NCI-H1417 treated with DMSO at 0.1 percent for 48 hours (cell line): Measurements from ENCODE around the gene KRTAP5-3.

Experiments used
- DNase-seq: peaks from one replicate; lab custom pipeline; 2025; lab: John Stamatoyannopoulos, UW

KRTAP5-3 gene

GRCh38 chr11:1642288-1643145 is 34.3 kb upstream of the KRTAP5-3 start:
- no peak for DNase-seq

GRCh38 chr11:1641096-1641495 is 32.8 kb upstream of the KRTAP5-3 start:
- no peak for DNase-seq

GRCh38 chr11:1640076-1640946 is 32.0 kb upstream of the KRTAP5-3 start:
- no peak for DNase-seq

- no peak for DNase-seq
These were observed 31.4 kb upstream of the KRTAP5-3 start for GRCh38 chr11:1639666-1640065.

- peak; percentile 89 for DNase-seq
These were observed 30.9 kb upstream of the KRTAP5-3 start for GRCh38 chr11:1639102-1639620.

GRCh38 chr11:1638344-1638743 is 30.1 kb upstream of the KRTAP5-3 start:
- DNase-seq: no peak

GRCh38 chr11:1637628-1638027 is 29.4 kb upstream of the KRTAP5-3 start:
- DNase-seq: no peak

GRCh38 chr11:1636291-1636950 is 28.2 kb upstream of the KRTAP5-3 start:
- no peak for DNase-seq

- no peak for DNase-seq
These were observed 25.6 kb upstream of the KRTAP5-3 start for GRCh38 chr11:1633864-1634263.

GRCh38 chr11:1632053-1632714 is 23.9 kb upstream of the KRTAP5-3 start:
- DNase-seq: no peak

GRCh38 chr11:1631066-1631568 is 22.9 kb upstream of the KRTAP5-3 start:
- no peak for DNase-seq

GRCh38 chr11:1630271-1630670 is 22.0 kb upstream of the KRTAP5-3 start:
- no peak for DNase-seq

GRCh38 chr11:1629326-1630185 is 21.3 kb upstream of the KRTAP5-3 start, which contains the start of gene KRTAP5-5:
TSS of gene KRTAP5-5 (plus strand) at chr11:1629775. CDS start at chr11:1629841, 66 bp downstream.
- DNase-seq: no peak

GRCh38 chr11:1628506-1629325 is 20.5 kb upstream of the KRTAP5-3 start:
- DNase-seq: no peak

- DNase-seq: no peak
These were observed 17.3 kb upstream of the KRTAP5-3 start for GRCh38 chr11:1625541-1625940.

GRCh38 chr11:1624621-1625020 is 16.4 kb upstream of the KRTAP5-3 start:
- no peak for DNase-seq

- no peak for DNase-seq
These were observed 15.5 kb upstream of the KRTAP5-3 start for GRCh38 chr11:1623716-1624115.

GRCh38 chr11:1622086-1622485 is 13.8 kb upstream of the KRTAP5-3 start, which contains the start of gene KRTAP5-4:
TSS of gene KRTAP5-4 (minus strand) at chr11:1622138. CDS start at chr11:1622093, 45 bp downstream.
- no peak for DNase-seq

- DNase-seq: no peak
These were observed 11.2 kb upstream of the KRTAP5-3 start for GRCh38 chr11:1619449-1619848.
